ENCODE measurements around the gene XPO1.

Gene XPO1

GRCh38 chr2:61535449-61535848 lies 2.7 kb downstream of the XPO1 start:
- no peak for DNase-seq (ENCODE audit: low spot score)
- TF ChIP-seq CTCF (IDR thresholded peaks at IDR 0.05; ENCODE audit: extremely low read depth, insufficient read depth, missing control alignments): no peak
- in situ Hi-C loops (cut with MboI; ENCODE audit: low pct_unique_long_range_greater_than_20kb, low sequenced_read_pairs, unreplicated experiment): no loop called here

- in situ Hi-C loops (cut with MboI; ENCODE audit: low pct_unique_long_range_greater_than_20kb, low sequenced_read_pairs, unreplicated experiment): no loop called here
- no peak for DNase-seq (ENCODE audit: low spot score)
- no peak for TF ChIP-seq CTCF (IDR thresholded peaks at IDR 0.05; ENCODE audit: extremely low read depth, insufficient read depth, missing control alignments)
These were observed 3.2 kb downstream of the XPO1 start for GRCh38 chr2:61534926-61535325.

GRCh38 chr2:61530749-61531148 lies 7.4 kb downstream of the XPO1 start:
- no peak for DNase-seq (ENCODE audit: low spot score)
- no peak for TF ChIP-seq CTCF (IDR thresholded peaks at IDR 0.05; ENCODE audit: extremely low read depth, insufficient read depth, missing control alignments)
- in situ Hi-C loops (cut with MboI; ENCODE audit: low pct_unique_long_range_greater_than_20kb, low sequenced_read_pairs, unreplicated experiment): no loop called here

GRCh38 chr2:61529944-61530735 lies 8.0 kb downstream of the XPO1 start:
- TF ChIP-seq CTCF (IDR thresholded peaks at IDR 0.05; ENCODE audit: extremely low read depth, insufficient read depth, missing control alignments): no peak
- in situ Hi-C loops (cut with MboI; ENCODE audit: low pct_unique_long_range_greater_than_20kb, low sequenced_read_pairs, unreplicated experiment): no loop called here
- DNase-seq (ENCODE audit: low spot score): no peak

GRCh38 chr2:61520261-61520660 lies 17.9 kb downstream of the XPO1 start:
- no peak for DNase-seq (ENCODE audit: low spot score)
- in situ Hi-C loops (cut with MboI; ENCODE audit: low pct_unique_long_range_greater_than_20kb, low sequenced_read_pairs, unreplicated experiment): no loop called here
- no peak for TF ChIP-seq CTCF (IDR thresholded peaks at IDR 0.05; ENCODE audit: extremely low read depth, insufficient read depth, missing control alignments)

GRCh38 chr2:61512768-61513398 lies 25.3 kb downstream of the XPO1 start:
- no peak for DNase-seq (ENCODE audit: low spot score)
- in situ Hi-C loops (cut with MboI; ENCODE audit: low pct_unique_long_range_greater_than_20kb, low sequenced_read_pairs, unreplicated experiment): no loop called here
- no peak for TF ChIP-seq CTCF (IDR thresholded peaks at IDR 0.05; ENCODE audit: extremely low read depth, insufficient read depth, missing control alignments)

Measured in GM13977 (cell line).